Esophagus muscularis mucosa (tissue), 2 donors: Measurements from ENCODE around the gene PTRH1.

Source experiments
- POLR2A ChIP-seq: fragments of 450-650 bp; IDR thresholded peaks from one replicate; pipeline ENCODE4 v1.6.1; 2017; ENCODE audit warnings: antibody characterized with exemption, moderate library complexity, mild to moderate bottlenecking, low read depth
- POLR2AphosphoS5 ChIP-seq, 2 donors: sonication (generic); formaldehyde crosslinking; IDR thresholded peaks; one replicate each; pipeline ENCODE4 v1.6.1; 2017; ENCODE audit warnings: antibody characterized with exemption in 2 of 2

GRCh38 chr9:127711831-127712274, 3.6 kb downstream of the PTRH1 start:
- no peak for TF ChIP-seq POLR2A
- TF ChIP-seq POLR2AphosphoS5 (IDR thresholded peaks at IDR 0.05) = no peak
